HG03196 (cell line): ENCODE data around the gene PELI2.

ENCODE experiments used
- ATAC-seq: cut with Tn5 transposase; IDR thresholded peaks from one replicate; pipeline ENCODE4 v1.9.1; 2021; ENCODE audit not compliant: unreplicated experiment

PELI2 gene

GRCh38 chr14:56224691-56225681, 106.8 kb downstream of the PELI2 start:
- no peak for ATAC-seq

GRCh38 chr14:56235388-56235787, 117.2 kb downstream of the PELI2 start:
- no peak for ATAC-seq

DNA sequence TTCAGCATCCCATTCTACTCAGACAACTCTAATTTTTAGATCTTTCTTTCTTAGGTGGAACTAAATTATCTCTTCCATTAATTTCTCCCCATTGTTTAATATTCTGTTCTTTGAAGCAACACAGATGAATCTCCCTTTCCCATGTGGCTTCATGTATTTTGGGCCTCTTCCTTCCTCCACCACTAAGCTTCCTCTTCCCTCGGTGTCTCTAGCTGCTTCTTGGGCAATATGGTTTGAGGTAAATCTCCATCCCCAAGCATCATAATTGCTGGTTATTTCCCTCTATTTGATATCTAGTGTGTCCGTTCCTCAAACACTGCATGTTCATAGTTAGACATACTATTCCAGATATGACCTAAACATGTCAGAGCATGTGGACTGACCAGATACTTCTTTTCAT, 119.2 kb downstream of the PELI2 start:
- ATAC-seq: no peak

DNA sequence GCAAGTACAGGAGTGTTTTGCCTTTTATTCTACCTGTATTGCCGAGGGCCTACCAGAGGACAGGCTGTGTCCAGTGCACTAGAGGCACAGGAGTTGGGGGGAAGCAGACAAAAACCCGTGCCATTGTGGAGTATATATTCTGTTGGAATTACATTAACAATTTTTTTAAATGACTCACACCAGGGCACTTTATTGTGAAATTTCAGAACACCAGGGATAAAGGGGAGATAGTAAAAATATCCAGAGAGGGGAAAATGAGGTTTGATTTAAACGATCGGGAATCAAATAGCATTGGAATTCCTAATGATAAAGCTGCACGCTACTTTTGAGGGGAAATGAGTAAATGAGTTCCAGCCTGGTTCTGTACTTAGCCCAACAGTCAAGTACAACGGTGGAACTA, 123.2 kb downstream of the PELI2 start:
- no peak for ATAC-seq

- ATAC-seq: no peak
Measured at GRCh38 chr14:56243110-56243509, 124.9 kb downstream of the PELI2 start.

DNA sequence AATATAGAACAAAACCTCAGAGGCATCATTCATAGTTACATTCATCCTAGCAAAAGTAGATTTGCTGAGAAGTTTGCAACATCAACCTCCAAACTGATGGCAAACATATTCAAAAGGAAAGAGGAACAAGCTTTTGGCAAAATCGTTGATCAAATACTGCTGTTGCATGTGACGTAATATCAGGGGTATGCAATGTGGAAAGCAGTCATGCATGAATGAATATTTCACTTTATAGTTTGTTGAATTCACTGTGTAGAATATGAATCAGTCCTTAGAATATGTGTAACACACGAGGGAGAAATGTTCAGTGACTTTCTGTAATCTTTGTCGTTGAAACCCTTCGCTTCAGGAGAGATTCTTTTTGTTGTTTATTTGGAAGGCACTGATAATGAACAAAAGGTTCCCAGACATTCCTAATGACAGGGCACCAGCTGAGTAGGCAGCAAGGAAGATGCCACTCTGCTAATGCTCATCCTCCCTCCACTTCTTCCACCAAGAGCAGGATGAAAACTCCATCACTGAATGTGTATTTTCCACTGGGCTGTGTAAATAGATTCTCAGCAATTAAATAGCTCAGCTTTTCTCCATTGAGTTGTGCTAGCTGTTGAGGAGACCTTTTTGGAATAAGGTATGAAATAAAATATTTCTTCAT, 126.1 kb downstream of the PELI2 start:
- ATAC-seq: no peak

DNA sequence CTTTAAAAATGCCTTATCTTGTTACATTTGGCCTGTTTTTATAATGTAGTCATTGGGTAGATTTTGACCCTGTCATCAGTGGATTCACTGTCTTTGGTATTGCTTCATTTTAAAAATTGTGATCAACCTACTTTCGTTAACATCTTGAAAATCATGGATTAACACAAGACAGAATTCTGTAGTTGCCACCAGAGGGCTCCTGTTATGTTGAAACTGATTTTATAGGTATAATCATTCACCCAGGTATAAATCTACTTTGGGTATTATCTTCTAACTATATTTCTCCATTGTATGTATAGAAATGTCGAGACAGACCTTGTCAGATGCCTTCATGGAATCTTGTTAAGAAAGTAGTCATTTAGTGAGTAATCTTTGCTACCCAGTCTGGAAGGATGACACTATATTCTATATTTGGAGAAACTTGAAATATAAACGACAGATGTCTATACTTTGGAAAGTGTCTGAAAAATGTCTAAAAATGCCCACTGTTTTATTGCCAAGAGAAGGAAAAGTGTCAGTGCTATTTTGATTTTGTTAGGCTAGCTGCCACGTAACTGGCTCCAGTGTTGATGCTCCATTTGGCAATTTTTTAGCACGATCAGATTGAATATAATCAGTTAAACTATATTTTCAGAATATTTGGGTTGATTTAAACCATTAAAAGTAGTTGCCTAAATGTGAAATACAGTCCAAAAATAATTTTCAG, 129.4 kb downstream of the PELI2 start:
- no peak for ATAC-seq

DNA sequence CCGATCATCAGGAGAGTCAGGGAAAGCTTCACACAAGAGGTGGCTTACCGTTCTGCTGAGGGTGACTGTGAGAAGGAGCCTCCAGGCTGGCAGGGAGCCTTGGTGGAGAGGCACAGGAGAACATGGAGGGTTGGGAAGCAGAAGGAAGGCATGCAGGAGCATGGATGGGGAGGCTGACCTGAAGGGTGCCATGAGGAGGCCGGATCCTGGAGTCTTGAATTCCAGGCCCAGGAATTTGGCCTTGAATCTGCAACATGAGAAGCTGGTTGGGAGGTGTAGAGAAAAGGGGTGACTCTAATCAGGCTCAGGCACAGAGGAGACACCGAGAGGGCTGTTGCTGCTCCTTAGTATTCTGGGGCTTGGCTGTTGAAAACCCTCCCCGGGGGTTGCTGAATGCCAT, 130.2 kb downstream of the PELI2 start:
- no peak for ATAC-seq

DNA sequence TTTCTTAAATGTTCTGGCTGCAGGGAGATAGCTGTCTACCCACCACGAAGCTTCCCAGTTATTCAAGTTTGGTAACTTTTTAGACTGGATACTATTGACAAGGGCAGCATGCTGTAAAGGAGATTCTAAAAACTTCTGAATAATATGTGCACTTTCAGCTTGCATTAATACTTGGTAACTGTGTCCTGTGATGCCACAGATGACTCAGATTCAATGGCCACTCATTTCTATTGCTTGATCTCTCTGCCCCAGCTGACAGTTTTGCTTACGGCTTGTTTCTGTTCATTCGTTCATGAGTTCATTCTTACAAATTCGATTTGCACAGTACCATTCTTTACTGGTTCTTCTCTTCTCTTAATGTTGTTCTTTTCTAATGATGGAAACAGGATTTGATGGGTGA, 142.8 kb downstream of the PELI2 start:
- ATAC-seq: no peak

DNA sequence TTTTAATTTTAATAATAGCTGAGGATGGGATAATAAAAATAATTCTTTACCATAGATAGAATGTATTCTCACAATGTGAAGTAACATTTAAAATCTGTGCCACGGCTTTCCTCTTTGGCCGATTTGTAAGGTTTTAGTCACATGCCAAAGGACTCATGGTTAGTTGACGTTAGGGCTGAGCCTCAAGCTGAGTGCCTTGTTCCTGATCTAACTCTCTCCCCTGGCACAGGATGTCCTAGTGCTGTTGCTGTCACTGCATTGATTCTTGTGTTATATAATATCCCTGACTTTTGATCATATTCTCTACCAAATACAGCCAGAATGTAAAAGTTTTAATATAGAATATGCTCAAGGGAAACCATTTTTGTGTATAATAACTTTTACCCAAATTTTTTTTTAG, 144.3 kb downstream of the PELI2 start:
- ATAC-seq: no peak

GRCh38 chr14:56268039-56268438, 149.8 kb downstream of the PELI2 start:
- no peak for ATAC-seq

- no peak for ATAC-seq
Measured at GRCh38 chr14:56268673-56269072, 150.5 kb downstream of the PELI2 start.

- ATAC-seq: no peak
Measured at GRCh38 chr14:56270921-56271320, 152.7 kb downstream of the PELI2 start.

GRCh38 chr14:56271970-56272369, 153.8 kb downstream of the PELI2 start:
- no peak for ATAC-seq

- ATAC-seq: no peak
Measured at GRCh38 chr14:56273155-56273554, 154.9 kb downstream of the PELI2 start.

GRCh38 chr14:56273951-56274350, 155.7 kb downstream of the PELI2 start:
- ATAC-seq: no peak

- no peak for ATAC-seq
Measured at GRCh38 chr14:56274556-56274955, 156.3 kb downstream of the PELI2 start.

GRCh38 chr14:56276108-56276507, 157.9 kb downstream of the PELI2 start:
- no peak for ATAC-seq

GRCh38 chr14:56278383-56278782, 160.2 kb downstream of the PELI2 start:
- no peak for ATAC-seq

- no peak for ATAC-seq
Measured at GRCh38 chr14:56280843-56281242, 162.6 kb downstream of the PELI2 start.

DNA sequence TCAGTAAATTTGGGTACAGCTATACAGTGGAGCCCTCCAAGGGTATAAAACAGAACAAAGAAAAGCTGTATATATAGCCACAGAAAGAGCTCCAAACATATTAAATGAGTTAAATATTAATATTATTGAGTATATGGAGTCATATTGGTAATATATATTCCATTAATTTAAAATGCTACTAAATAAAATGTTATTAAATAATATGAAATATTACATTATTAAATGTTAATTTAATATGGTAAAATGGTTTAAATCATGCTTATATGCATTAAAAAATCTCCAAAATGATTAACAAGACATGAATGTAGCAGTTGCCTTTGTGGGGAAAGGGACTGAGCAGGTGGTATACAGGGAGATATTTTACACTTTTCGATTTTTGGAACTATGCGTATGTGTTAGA, 164.0 kb downstream of the PELI2 start:
- ATAC-seq: no peak

- ATAC-seq: no peak
Measured at GRCh38 chr14:56284641-56285040, 166.4 kb downstream of the PELI2 start.
